Measurements from ENCODE around the gene SPARCL1.

The SPARCL1 gene

DNA sequence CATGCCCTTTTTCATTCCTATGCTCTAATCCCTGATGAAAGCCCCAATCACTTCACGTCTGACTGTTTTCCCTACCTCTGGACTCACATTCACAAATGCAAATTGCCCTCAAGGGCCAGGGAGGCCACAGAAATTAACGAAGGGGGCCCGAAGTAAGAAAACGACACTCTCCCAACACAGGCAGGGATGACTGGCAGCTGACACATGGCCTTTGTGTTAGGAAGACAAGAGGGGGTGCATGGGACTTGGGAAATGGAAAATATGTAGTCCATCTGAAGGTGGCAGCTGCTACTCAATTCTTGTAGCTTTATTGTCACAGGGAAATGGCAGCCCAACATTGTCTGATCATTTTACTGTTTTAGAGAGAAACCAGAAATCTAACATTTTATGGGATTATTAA lies 12.3 kb upstream of the SPARCL1 start:
- no peak for DNase-seq

DNA sequence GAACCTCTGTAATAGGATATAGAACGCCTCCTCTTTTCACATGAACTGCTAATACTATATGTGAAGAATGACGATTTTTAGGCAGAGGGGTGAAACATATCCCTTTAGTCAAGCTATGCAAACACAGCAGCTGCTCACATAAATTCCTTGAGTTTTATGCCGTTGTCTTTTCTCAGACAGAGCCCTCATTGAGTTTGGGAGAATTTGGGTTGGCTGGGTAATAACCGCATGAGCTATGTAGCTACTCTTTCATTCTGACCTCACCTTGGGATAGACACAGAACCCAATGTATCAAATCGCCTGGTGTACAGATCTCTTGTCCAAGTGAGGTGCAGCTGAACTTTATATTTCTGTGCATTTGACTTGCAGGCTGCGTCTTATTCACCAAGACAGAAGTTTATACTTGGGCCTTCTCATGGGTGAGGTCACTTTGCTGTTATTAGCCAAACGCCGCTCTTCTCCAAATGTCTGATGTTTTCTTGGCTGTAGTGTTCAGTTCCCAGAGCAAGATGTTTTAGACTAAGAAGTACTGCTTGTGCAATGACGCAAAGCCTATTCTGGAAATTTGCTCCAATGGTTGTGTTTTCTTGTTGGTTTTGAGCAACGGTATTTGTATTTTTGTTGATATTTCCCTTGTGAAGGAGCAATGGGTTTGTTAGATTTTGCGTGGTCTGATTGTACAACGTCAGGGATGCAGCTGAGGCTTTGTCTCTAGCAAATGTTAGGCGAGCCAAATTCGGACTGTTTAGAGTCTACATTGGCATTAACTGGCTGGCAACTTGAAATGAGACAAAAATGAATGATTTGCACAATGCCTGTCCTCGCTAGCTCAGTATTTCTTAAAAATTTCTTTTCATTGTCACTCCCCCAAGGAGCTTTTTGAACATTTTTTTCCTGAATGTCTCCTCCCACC lies 11.2 kb upstream of the SPARCL1 start:
- no peak for DNase-seq

DNA sequence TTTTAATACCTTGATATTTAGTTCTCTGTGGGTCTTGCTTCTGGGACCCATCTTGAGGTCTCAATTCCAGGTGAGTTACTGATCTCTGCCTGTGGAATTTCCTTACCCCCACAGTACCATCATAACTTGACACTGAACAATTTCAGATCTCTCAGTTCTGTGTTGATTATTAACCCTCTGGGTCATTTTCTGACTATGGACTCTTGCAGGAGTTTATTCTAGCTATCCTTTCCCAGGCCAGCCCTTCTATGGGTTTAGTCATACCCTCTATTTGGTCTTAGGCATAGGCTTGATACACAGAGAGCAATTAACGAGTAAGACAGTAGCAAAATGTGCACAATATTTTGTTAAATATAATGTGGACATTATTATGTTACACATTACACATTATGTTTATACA lies 3.7 kb upstream of the SPARCL1 start:
- no peak for DNase-seq

DNA sequence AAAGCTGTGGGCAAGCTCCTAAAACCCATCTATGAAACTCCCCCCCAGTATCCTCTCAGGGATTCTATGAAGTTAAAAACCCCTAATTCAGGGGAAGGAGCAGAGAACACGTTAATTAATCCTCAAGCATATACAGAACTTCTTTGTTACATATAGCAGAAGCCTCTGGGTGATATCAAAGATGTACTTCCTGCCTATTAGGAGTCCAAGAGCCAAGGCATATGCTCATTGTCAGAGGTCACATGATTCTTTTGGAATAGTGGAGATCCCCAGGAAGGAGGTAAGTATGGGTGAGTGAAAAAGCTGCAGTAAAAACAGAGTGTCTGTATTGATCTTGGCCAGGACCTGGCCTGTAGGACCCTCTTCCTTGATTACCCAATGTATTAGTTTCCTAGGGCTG lies 2.9 kb upstream of the SPARCL1 start:
- DNase-seq, result no peak

DNA sequence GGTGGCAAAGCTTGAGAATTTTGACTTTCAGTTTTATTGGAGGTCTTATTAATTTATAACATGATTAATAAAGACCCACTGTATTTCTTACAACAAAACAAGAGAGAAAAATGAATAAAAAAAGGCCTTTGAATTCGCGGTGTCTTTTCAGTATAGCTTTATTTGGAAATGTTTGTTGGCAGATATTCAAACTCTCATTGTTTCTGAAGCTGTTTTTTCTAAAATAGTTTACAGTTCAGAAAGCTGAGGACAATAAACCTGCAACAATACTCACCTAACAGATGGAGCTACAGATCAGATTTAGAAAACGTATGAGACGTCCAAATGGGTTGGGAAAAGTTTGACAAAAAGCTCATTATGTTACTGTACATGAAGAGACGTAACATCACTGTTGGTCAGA lies 2.4 kb upstream of the SPARCL1 start:
- DNase-seq, result no peak

DNA sequence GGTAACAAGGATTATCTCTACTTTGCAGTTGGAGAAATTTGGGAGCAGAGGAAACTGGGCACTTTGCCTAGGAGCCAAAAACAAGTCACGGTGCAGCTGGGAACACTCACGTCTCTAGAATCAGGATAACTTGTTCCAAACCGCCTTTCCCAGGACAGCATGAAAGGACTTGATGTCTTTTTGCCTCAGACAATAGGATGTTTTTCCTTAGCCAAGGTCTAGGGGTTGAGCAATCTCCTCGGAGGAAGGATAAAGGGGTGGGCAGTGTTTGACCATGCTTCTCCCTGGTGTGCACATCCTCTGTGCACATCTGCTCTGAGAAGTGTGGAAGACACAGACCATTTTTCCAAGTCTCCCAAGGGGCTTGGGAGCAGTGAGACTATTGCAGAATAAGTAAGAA lies 1.7 kb upstream of the SPARCL1 start:
- DNase-seq, result no peak

DNA sequence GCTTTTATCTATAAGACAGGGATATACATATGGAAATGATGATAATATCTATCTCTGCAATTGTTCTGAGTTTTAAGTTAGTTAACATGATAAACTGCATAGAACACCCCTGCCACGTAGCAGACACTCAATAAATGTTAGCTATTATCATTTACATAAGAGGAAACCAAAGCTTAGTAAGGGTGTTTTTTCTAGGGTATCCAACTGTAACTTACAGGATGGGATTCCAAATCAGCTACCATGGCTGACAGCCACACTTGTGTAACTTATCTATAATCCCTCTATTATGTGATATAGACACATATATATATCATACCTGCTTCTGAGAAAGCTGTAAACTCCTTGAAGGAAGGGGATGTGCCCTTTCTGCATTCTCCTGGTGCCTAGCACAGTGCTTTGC lies 1.1 kb upstream of the SPARCL1 start:
- DNase-seq, result no peak

DNA sequence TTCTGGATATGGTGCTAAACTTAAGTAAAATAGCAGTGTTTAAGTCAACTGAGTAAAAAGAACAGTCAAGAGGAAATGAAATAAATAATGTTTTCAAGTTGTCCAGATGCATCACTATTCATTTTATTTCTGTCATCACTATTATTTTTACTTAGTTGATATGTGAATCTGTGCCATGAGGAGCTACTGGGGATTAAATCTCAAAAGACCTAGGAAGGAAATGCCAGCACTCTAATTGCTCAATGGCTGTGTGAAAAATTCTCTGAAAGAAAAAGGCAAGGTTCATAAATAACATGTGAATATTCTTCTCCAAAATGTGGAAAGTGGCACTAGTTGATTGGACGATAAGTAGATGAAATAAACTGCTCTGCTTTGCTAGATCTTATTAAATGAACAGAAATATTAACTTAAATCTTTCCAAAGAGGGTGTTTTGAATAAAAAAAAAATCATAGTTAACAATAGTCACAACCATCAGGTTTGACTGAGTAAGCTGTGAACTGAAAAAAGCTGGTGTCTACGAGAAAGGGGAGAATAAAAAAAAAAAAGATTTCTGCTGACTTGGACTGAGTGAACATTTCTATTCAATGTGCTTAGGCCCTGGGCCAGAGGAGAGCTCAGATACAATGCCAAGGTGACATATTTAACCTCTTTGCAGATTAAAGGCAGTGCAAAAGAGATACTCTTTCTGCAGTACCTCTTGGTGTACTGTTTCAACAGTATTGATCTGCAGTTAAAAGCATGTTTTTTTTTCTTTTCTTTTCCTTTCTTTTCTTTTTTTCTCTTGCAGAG lies 1.6 kb downstream of the SPARCL1 start:
- DNase-seq, result no peak

DNA sequence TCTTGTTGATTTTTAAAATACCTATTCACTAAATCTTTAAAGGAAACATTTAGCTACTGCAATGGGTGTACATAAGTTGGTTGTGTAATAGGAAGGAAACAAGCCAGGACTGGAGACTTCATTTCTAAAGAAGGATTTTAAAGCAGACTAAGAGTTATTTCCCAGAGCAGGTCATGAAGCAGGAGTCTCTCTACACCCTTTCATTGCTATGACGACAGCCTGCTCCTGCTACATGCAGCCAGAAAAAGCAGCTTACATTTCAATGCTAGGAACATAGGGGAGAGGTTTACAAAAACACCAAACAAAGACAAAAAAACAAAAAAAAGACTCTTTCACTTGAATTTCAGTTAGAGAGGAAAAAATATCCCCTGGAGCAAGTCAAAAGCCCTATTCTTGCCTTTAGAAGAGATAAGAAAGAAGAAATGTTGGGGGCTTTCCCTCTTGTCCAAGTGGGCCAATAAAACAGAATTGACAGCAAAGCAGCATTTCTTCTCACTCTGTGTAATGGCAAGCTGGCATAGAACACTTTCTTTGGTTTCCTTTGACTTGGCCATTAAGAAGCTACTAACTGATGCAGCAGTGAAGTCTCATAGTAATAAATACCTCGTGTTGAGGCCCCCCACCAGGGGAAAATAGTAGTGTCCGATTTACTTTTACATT lies 3.4 kb downstream of the SPARCL1 start:
- DNase-seq, result no peak

DNA sequence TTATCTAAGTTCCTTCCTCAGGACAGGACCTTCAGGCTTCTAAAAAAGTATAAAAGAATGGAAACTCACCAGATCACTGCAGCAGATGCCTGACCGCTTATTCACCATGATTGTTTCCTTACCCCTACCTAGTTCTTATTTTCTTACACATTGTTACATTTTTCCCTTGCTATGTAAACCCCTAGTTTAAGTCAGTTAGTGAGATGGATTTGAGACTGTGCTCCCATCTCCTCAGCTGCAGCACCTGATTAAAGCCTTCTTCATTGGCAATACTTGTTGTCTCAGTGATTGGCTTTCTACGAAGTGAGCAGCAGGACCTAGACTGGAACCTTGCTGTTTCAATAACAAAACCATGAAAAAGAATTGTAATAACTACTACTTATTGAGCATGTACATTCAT lies 4.7 kb downstream of the SPARCL1 start:
- DNase-seq, result no peak

DNA sequence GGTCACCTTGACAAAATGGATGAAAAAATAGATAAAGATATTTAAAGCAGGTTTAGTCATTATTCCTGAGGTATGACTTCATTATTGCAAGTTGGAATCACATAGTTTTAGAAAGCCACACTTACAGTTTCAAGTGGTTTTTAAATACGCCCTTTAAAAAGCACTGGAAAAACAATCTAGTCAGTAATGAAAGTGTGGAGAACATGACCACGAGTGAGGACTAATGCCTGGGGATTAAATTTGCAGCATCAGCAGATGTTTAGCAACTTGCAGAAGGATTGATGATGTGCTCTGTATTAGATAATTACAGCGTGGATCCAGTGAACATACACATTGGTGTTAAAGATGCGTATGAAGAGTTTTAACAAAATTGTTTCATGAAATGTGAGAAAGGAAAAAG lies 5.9 kb downstream of the SPARCL1 start:
- no peak for DNase-seq

DNA sequence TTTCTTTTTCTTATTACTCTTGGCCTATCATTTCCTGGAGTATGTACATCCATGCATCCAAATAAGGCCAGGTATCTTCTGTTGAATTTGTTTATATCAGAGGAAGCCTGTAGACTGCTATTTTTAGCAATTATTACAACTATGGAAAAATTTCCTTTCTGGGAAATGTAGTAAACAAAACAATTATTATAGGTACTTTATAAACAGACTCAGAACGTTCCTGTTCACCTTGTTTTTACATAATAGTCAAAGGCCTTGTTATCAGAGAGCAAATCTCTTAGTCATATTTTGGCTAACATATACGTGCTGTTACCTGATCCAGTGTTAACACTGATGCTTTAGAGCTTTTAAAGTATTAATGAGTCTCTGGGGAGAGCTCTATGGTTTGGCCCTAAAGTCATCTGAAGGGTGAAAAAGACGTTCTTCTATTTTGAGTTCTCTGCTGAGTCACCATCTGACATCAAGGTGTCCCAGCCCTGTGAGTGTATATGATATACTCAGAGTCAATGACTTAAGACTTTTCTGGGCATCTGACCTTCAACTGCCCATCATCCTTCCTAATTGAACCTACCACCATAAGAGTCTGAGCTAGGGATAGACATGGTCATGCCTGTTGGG lies 7.3 kb downstream of the SPARCL1 start:
- DNase-seq, result no peak

DNA sequence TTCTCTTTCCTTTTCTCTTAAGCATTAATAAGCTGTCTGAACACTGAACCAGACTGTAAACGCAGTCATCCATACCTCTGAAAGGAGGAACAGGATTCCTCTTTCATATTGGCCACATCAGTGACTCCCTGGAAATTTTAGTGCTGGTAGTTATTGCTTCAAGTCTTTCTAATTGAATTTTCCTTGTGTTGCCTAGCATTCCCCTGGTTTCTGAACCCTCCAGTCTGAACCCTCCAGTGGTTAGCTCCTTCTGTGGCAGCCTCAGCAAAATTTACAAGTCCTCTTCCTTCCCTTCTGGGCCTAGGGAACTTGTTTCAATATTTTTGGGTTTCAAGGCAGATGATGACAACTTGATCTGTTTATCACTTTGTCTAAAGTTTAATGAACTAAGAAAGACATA lies 7.9 kb downstream of the SPARCL1 start:
- DNase-seq, result no peak

DNA sequence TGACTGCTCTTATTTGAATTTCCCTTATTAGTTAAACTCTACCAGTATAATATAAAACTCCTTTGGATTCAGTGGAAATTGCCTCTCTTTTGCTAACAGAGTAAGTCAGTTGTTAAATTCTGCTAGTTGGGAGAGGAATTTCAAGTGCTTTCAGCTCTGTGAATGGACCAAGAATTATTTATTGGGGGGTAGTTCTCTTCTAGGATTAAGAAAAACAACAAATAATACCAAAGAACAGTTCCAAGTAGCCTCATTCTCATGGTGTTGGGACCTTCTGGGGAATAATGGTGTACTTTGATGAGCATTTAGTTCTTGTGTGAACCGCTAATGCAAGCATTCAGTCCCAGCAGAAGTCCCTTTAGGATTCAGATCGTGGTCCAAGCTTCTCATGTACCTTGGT lies 11.6 kb downstream of the SPARCL1 start:
- no peak for DNase-seq

DNA sequence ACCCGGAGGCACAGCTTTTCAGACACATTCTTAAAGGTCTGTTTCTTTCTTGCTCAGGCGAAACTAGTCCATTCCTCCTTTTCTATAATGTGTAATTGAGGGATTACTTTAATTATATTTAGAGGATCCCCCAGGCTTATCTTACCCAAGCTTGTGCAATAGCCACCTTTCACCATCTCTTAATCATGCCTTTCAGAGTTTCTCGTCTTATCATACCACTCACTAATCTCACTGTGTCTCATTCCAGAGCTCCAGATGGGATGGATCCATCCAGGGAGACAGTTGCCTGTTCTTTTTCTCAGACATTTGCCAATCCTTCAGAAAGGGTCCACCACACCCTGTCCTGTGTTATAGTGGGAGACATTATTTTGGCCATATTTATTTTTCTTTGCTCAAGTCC lies 12.5 kb downstream of the SPARCL1 start:
- no peak for DNase-seq

DNA sequence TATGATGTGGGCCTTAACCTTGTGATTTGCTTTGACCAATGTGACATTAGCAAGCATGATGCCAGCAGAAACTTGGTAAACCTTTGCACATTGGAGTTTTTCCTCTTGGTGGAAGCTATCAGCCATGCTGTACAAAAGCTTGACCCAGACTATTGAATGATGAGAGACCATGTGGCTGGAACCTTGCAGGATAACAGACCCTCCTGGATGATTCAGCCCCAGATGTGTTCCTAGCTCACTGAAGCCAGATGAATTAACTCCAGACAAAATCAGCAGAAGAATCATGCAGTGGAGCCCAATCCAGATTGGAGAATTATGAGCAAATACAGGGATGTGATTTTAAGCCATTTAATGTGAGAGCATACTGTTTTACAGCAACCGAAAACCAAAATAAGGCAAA lies 16.8 kb downstream of the SPARCL1 start:
- DNase-seq, result no peak

DNA sequence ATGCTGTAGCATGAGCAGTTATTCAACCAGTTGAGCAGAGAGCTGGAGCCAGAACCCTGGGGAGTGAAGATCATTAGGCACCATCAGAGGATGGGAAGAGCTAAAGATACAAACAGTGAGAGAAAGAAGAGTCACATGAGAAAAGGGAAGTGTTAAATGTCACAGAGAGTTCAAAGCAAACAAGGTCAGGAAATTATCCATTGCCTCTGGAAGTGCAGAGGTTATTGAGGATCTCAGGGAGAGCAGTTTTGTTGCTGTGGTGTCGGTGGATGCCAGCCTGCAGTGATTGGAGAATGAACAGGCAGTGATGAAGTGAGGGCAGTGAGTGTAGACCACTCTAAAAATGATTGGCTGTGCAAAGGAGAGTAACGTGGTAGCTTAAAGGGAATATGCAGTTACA lies 17.7 kb downstream of the SPARCL1 start:
- DNase-seq, result no peak

DNA sequence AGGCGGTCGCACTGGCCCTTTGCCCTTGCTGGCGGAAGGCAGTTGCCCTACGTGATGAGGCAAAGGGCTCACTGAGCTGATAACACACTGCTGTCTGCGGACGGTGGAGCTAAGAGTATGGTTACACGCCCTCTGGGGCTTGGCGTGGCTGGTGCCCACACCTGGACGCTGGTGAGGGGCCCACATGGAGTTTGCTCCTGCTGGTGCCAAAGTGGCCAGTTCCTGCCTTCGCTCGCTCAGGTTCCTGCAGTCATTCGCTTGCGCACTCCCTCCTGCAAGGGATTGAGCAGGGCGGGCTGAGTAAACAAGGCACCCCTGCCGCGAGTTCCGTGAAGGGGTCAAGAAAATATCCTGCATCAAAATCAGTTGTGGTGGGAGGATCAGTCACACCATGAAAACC lies 18.4 kb downstream of the SPARCL1 start:
- DNase-seq, result no peak

DNA sequence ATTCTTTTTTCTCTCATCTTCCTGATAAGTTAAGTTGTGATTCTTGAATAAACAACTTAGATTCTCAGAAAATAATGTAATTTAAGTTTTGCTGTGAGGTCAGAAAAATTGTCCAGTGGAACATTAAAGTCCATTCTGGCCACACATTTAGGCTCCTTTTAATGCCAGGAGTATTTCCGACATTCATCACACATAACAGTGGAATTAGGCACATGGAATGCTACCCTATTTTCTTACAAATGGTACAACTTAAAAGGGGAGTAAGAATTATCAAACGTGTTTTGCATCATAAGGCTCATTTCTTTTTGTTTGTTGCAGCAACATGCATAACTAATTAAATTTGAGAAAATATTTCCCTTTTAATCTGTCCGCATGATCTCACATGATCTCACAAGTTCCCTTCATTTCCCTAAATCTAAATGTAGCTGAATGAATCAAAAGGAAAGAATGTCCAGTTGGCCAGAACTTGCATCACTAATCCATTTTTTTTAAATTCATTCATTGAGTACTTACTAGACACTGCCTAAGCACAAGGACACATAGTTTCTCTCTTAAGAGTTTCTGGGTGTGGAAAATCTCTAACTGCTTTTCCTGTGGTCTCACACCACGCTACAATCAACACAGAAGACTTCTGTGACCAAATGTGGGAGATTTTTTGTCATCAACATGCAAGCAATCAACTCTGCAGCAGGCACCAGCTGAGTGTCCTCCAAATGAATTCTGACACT lies 22.0 kb downstream of the SPARCL1 start:
- no peak for DNase-seq

DNA sequence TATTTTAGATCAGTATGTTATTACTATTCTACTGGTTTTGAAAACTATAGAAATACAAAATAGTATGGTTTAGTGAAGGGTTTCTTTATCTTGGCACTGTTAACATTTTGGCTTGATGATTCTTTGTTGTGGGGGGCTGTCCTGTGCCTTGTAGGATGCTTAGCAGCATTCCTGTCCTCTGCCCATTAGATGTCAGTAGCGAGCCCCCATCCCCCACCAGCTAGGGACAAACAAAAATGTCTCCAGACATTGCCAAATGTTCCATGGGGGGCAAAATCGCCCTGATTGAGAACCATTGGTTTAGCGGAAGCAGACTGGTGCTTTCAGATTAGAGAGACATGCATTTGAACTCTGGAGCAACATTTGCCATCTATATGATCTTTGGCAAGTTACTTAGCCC lies 23.3 kb downstream of the SPARCL1 start:
- no peak for DNase-seq

DNA sequence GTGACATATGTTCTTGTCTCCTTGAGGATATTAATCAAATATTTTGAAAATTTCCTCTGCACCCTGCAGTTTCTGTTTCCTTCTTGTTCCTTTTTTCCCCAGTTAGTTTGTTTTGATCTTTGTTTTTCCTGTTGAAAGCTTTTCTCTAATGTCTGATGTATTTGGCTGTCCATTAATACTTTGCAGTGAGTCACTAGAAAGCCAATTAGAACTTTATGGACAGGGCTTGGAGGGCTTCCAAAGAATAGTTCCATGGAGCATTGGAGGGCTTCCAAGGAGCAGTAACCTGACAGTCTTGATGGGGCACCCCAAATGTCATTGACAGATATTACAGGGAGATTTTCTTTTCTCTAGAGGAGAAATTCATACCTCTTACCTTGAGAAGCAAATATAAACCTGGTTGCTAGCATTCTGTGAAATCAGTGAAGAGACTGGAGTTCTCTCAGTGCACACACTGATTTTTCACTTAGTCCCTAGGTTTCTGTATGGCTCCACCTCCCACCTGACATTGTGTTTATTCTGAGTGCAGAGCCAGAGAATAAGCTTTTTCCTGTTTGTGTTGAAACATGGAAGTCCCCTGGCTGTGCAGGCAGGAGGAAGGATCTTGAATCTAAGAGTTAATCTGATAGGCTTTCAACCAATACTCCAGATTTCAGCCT lies 26.5 kb downstream of the SPARCL1 start:
- DNase-seq, result no peak

DNA sequence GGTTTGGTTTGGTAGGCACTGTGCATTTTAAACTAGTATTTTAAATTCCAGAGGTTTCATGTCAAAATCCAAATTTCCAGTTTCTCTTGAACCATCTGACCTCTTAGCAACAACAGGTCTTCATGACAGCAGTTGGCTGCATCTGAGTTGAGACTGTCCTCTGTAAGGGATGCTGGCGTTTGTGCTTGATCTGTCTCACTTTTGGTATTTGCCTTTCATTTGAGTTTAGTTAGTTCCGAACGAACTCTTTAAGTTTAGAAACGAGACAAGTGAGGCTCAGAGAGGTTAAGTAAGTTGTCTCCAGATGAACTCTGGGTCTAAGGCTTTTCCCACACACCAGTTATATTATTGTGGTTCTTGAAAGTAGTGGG lies 29.1 kb downstream of the SPARCL1 start:
- DNase-seq, result no peak
